Trophoblast cell (in vitro differentiated cells and primary cell): ENCODE measurements around the gene DDX11.
"Not testable (repeated sequence)": the region's sequence is repeated elsewhere in the genome, so short reads cannot be mapped to it uniquely, and the experiment has no call there.

Experiments
- DNase-seq, 2 donors: peaks; one replicate each; pipeline ENCODE4 v3.0.0-alpha.2; 2016
- H2AFZ ChIP-seq: 2 replicates; pipeline ENCODE4 v1.6.1; 2013; ENCODE audit warnings: low read length, moderate library complexity, mild to moderate bottlenecking; ENCODE audit not compliant: insufficient read depth, poor library complexity
- H2AK5ac ChIP-seq: 2 replicates; pipeline ENCODE4 v1.6.1; 2013; ENCODE audit warnings: mild to moderate bottlenecking, low read length
- H2BK120ac ChIP-seq: 2 replicates; pipeline ENCODE4 v1.6.1; 2013; ENCODE audit warnings: low read length, mild to moderate bottlenecking, moderate library complexity; ENCODE audit not compliant: insufficient read depth, poor library complexity
- H2BK12ac ChIP-seq: 2 replicates; pipeline ENCODE4 v1.6.1; 2013; ENCODE audit warnings: mild to moderate bottlenecking, low read length, moderate library complexity
- H2BK5ac ChIP-seq: 2 replicates; pipeline ENCODE4 v1.6.1; 2013; ENCODE audit warnings: low read length, low read depth, moderate library complexity, mild to moderate bottlenecking; ENCODE audit not compliant: poor library complexity
- H3K14ac ChIP-seq: 2 replicates; pipeline ENCODE4 v1.6.1; 2013; ENCODE audit warnings: mild to moderate bottlenecking, low read length
- H3K18ac ChIP-seq: 2 replicates; pipeline ENCODE4 v1.6.1; 2013; ENCODE audit warnings: mild to moderate bottlenecking, low read length
- H3K23ac ChIP-seq: 2 replicates; pipeline ENCODE4 v1.6.1; 2013; ENCODE audit warnings: low read length
- H3K27ac ChIP-seq: 2 replicates; pipeline ENCODE4 v1.5.1; 2013; ENCODE audit warnings: low read depth, mild to moderate bottlenecking, inconsistent platforms, low read length, moderate library complexity
- H3K27me3 ChIP-seq: 2 replicates; pipeline ENCODE4 v1.6.1; 2013; ENCODE audit warnings: inconsistent platforms, mild to moderate bottlenecking, low read length, moderate library complexity; ENCODE audit not compliant: insufficient read depth
- H3K36me3 ChIP-seq, 2 experiments: 1 replicate in 1 of 2; 2 replicates in 1 of 2; pipeline ENCODE4 v1.6.1; 2013; ENCODE audit warnings: low read length in 2 of 2, mild to moderate bottlenecking in 2 of 2, moderate library complexity in 1 of 2; ENCODE audit not compliant: insufficient read depth in 2 of 2, control insufficient read depth in 1 of 2
- H3K4ac ChIP-seq: 2 replicates; pipeline ENCODE4 v1.6.1; 2013; ENCODE audit warnings: low read depth, mild to moderate bottlenecking, low read length, moderate library complexity
- H3K4me1 ChIP-seq, 2 experiments: 1 replicate in 1 of 2; 2 replicates in 1 of 2; pipeline ENCODE4 v1.6.1; 2013; ENCODE audit warnings: low read length in 2 of 2, mild to moderate bottlenecking in 2 of 2, moderate library complexity in 1 of 2; ENCODE audit not compliant: insufficient read depth in 2 of 2, control insufficient read depth in 1 of 2
- H3K4me2 ChIP-seq: 2 replicates; pipeline ENCODE4 v1.6.1; 2013; ENCODE audit warnings: inconsistent platforms, mild to moderate bottlenecking, low read length, moderate library complexity
- H3K4me3 ChIP-seq: 2 replicates; pipeline ENCODE4 v1.5.1; 2013; ENCODE audit warnings: mild to moderate bottlenecking, low read depth, low read length, inconsistent platforms
- H3K79me1 ChIP-seq: one replicate; pipeline ENCODE4 v1.6.1; 2013; ENCODE audit warnings: low read length
- H3K79me2 ChIP-seq: 2 replicates; pipeline ENCODE4 v1.6.1; 2013; ENCODE audit warnings: low read length, mild to moderate bottlenecking; ENCODE audit not compliant: control insufficient read depth, insufficient read depth, poor library complexity
- H3K9ac ChIP-seq: 2 replicates; pipeline ENCODE4 v1.6.1; 2013; ENCODE audit warnings: mild to moderate bottlenecking, low read length
- H3K9me3 ChIP-seq: 2 replicates; pipeline ENCODE4 v1.6.1; 2013; ENCODE audit warnings: low read depth, mild to moderate bottlenecking, control low read depth, inconsistent platforms, low read length; ENCODE audit not compliant: insufficient read depth
- H4K12ac ChIP-seq: 2 replicates; pipeline ENCODE4 v1.6.1; 2013; ENCODE audit warnings: low read depth, mild to moderate bottlenecking, low read length, moderate library complexity
- H4K8ac ChIP-seq: 2 replicates; pipeline ENCODE4 v1.6.1; 2013; ENCODE audit warnings: low read depth, mild to moderate bottlenecking, low read length, moderate library complexity
- H4K91ac ChIP-seq: one replicate; pipeline ENCODE4 v1.6.1; 2013; ENCODE audit warnings: low read depth, mild to moderate bottlenecking, low read length, moderate library complexity
- WGBS: extraction: QIAGEN DNeasy Blood & Tissue Kit; methylation state at CpG from one replicate; pipeline ENCODE4 v1.1.7; 2013; ENCODE audit warnings: missing lambda C conversion rate; ENCODE audit not compliant: insufficient read length, insufficient coverage; ENCODE audit errors: extremely low coverage; 5-methylcytosine and 5-hydroxymethylcytosine counted together

DDX11 gene

GRCh38 chr12:31072962-31073361, 698 bp upstream of the DDX11 start:
- H3K79me1 ChIP-seq, H3K9me3 ChIP-seq, H2BK12ac ChIP-seq, H3K18ac ChIP-seq, H3K9ac ChIP-seq, H3K4me3 ChIP-seq, H3K27me3 ChIP-seq, H3K4ac ChIP-seq, DNase-seq, H2AFZ ChIP-seq, H4K91ac ChIP-seq, H2BK5ac ChIP-seq, H3K14ac ChIP-seq, H3K79me2 ChIP-seq, H4K12ac ChIP-seq, H4K8ac ChIP-seq, H2BK120ac ChIP-seq, H3K23ac ChIP-seq, H3K27ac ChIP-seq, H3K4me1 ChIP-seq, H3K36me3 ChIP-seq, H2AK5ac ChIP-seq: not testable (repeated sequence)
- peak overlapping the region; percentile 92 for H3K4me2 ChIP-seq
- no CpG with 5 or more reads among the region's 6 CpGs for WGBS

DNA sequence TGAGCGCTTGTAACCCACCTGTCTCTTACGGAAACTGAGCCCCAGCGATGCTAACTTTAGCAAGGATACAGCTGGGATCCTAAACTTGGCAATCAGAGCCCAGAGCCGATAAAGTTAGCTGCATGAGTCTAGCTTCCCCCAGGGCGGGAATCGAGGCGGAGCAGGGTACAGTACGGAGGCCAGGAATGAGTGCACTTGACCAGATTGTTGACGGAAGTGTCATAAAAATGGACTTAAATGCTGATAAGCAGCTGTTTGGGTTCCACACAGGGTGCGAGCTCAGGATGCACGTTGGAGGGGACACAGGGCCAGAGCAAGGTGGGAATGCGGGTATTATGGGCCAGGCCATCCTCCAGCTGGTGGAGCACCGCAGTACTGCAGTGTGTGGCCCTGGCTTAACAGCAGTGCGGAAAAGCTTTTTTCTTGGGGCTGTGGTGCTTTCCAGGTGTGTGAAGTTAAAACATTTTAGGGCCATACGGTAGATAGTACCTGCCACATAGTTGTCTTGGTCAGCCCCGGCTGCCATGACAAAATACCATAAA, 744 bp downstream of the DDX11 start:
- not testable (repeated sequence) for H3K23ac ChIP-seq

GRCh38 chr12:31076150-31076549, 2.5 kb downstream of the DDX11 start:
- H3K23ac ChIP-seq, H3K14ac ChIP-seq, H3K9me3 ChIP-seq, H4K91ac ChIP-seq, H3K79me2 ChIP-seq, H3K4me3 ChIP-seq, H2BK12ac ChIP-seq, H2BK5ac ChIP-seq, H3K9ac ChIP-seq, H2AFZ ChIP-seq, H3K4me2 ChIP-seq, DNase-seq, H3K79me1 ChIP-seq, H2BK120ac ChIP-seq, H3K18ac ChIP-seq, H3K36me3 ChIP-seq, H4K12ac ChIP-seq, H3K27me3 ChIP-seq, H3K4ac ChIP-seq, H2AK5ac ChIP-seq, H4K8ac ChIP-seq, H3K27ac ChIP-seq: not testable (repeated sequence)
- WGBS: no CpG with 5 or more reads among the region's 11 CpGs
- H3K4me1 ChIP-seq: peaks cover 11 to 13% of the 10 kb centered on the region in 2 experiments

More for the DNA sequence above, 744 bp downstream of the DDX11 start:
- H3K27ac ChIP-seq, H3K79me1 ChIP-seq, DNase-seq, H3K4me1 ChIP-seq, H3K9me3 ChIP-seq, H2BK12ac ChIP-seq, H3K27me3 ChIP-seq, H3K18ac ChIP-seq, H2AK5ac ChIP-seq, H3K79me2 ChIP-seq, H3K4ac ChIP-seq, H4K12ac ChIP-seq, H2BK120ac ChIP-seq, H2BK5ac ChIP-seq, H3K36me3 ChIP-seq: not testable (repeated sequence)
- Histone ChIP-seq H3K4me2 (peak overlapping the region; percentile 92), H3K4me3 (peak overlapping the region; percentile 79), H3K14ac (peak overlapping the region; percentile 49), H4K8ac (peak overlapping the region; percentile 54), H2AFZ (peak overlapping the region; percentile 66), H4K91ac (peak overlapping the region; percentile 39), H3K9ac (peak overlapping the region; percentile 80)
- no CpG with 5 or more reads among the region's 16 CpGs for WGBS

- H3K79me1 ChIP-seq, H2BK12ac ChIP-seq, H3K18ac ChIP-seq, DNase-seq, H3K27me3 ChIP-seq, H2AFZ ChIP-seq, H3K23ac ChIP-seq, H4K8ac ChIP-seq, H3K79me2 ChIP-seq, H3K14ac ChIP-seq, H4K12ac ChIP-seq, H3K36me3 ChIP-seq, H2AK5ac ChIP-seq, H3K4me3 ChIP-seq, H2BK5ac ChIP-seq, H3K27ac ChIP-seq, H2BK120ac ChIP-seq, H3K4me2 ChIP-seq, H4K91ac ChIP-seq, H3K9me3 ChIP-seq, H3K9ac ChIP-seq: not testable (repeated sequence)
- no CpG with 5 or more reads among the region's 4 CpGs for WGBS
- Histone ChIP-seq H3K4ac (peak overlapping the region; percentile 67), H3K4me1 (peaks cover 11 to 13% of the 10 kb centered on the region in 2 experiments)
Measured at GRCh38 chr12:31077095-31077494, 3.4 kb downstream of the DDX11 start.
